HepG2 (cell line): Measurements from ENCODE around the gene TAOK3. TPM values are rescaled to one million over a fixed set of nuclear protein-coding genes. Genes with fewer than 3 reads are reported as not detected.

Experiments used
- FLYWCH1 ChIP-seq: sonication (generic); formaldehyde crosslinking; IDR thresholded peaks from 2 replicates; pipeline ENCODE4 v1.8.1; 2023; ENCODE audit warnings: mild to moderate bottlenecking, missing genetic modification reagents
- MED1 ChIP-seq: sonication (generic); formaldehyde crosslinking; IDR thresholded peaks from 2 replicates; pipeline ENCODE4 v1.4.0; 2020; ENCODE audit warnings: missing genetic modification reagents
- RXRA ChIP-seq: sonication (generic); formaldehyde crosslinking; IDR thresholded peaks from 2 replicates; pipeline ENCODE4 v1.5.1; 2020; ENCODE audit warnings: missing genetic modification reagents
- THAP11 ChIP-seq: IDR thresholded peaks from 2 replicates; pipeline ENCODE4 v1.6.1; 2016; ENCODE audit warnings: missing biosample characterization, missing genetic modification reagents
- ZBTB14 ChIP-seq: sonication (generic); formaldehyde crosslinking; IDR thresholded peaks from 2 replicates; pipeline ENCODE4 v1.4.0; 2020; ENCODE audit warnings: missing genetic modification reagents
- ZNF83 ChIP-seq: sonication (generic); formaldehyde crosslinking; IDR thresholded peaks from 2 replicates; pipeline ENCODE4 v1.4.0; 2020; ENCODE audit warnings: missing genetic modification reagents, mild to moderate bottlenecking, borderline replicate concordance
- polyA plus RNA-seq, 8 experiments: library from polyadenylated mRNA; depleted of rRNA in 3 of 8; stranded (reverse) in 7 of 8; unstranded in 1 of 8; fragments of >200 nt; fragmentation: Illumina TruSeq in 4 of 8; extraction: Trizol in 4 of 8; gene quantifications; 2 replicates each; pipeline versions ENCODE4 v1.2.1 to v1.2.3, GENCODE V29; 2011 to 2016; ENCODE audit warnings: low read depth in 4 of 8, missing spikeins in 1 of 8, mixed read lengths in 1 of 8; ENCODE audit not compliant: insufficient read depth in 1 of 8
- total RNA-seq, 5 experiments: library from RNA; depleted of rRNA; stranded (reverse); fragments of >200 nt; fragmentation: Illumina TruSeq; extraction: Trizol; gene quantifications; 2 replicates each; pipeline ENCODE4 v1.2.3, GENCODE V29; 2016; ENCODE audit warnings: low read depth in 1 of 5
- TF ChIP-seq, protein P1 (sequence below), 2 experiments: sonication (generic) in 1 of 2; formaldehyde crosslinking in 1 of 2; IDR thresholded peaks; 2 replicates each; pipeline versions ENCODE4 v1.4.0 to v1.6.1; 2018 to 2020; ENCODE audit warnings: missing genetic modification reagents in 2 of 2, borderline replicate concordance in 1 of 2, low read depth in 1 of 2, mild to moderate bottlenecking in 1 of 2, missing biosample characterization in 1 of 2
- TF ChIP-seq, protein P2 (sequence below): sonication (generic); formaldehyde crosslinking; conservative IDR thresholded peaks from 2 replicates; pipeline ENCODE4 v1.4.0; 2020; ENCODE audit warnings: missing genetic modification reagents
- TF ChIP-seq, protein P3 (sequence below): sonication (generic); formaldehyde crosslinking; conservative IDR thresholded peaks from 2 replicates; pipeline ENCODE4 v1.4.0; 2020; ENCODE audit warnings: mild to moderate bottlenecking, missing genetic modification reagents, moderate library complexity
- TF ChIP-seq, protein P4 (sequence below): sonication (generic); formaldehyde crosslinking; IDR thresholded peaks from 2 replicates; pipeline ENCODE4 v1.4.0; 2020; ENCODE audit warnings: missing genetic modification reagents

Gene TAOK3
- total and polyA plus RNA-seq, 2 of the 13 experiments (the other 11 are each of a cell fraction or from before 2014, with no cell fraction given), result 10.4 to 12.3 TPM

- TF ChIP-seq, protein P1, sequence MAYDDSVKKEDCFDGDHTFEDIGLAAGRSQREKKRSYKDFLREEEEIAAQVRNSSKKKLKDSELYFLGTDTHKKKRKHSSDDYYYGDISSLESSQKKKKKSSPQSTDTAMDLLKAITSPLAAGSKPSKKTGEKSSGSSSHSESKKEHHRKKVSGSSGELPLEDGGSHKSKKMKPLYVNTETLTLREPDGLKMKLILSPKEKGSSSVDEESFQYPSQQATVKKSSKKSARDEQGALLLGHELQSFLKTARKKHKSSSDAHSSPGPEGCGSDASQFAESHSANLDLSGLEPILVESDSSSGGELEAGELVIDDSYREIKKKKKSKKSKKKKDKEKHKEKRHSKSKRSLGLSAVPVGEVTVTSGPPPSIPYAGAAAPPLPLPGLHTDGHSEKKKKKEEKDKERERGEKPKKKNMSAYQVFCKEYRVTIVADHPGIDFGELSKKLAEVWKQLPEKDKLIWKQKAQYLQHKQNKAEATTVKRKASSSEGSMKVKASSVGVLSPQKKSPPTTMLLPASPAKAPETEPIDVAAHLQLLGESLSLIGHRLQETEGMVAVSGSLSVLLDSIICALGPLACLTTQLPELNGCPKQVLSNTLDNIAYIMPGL (CRISPR knock-in tag; IDR thresholded peaks at IDR 0.05; ENCODE audit: borderline replicate concordance in 1 of 2, low read depth in 1 of 2), result peak; percentile 48 to 77; a peak in 3 of 4 replicates
- TF ChIP-seq, protein P2, sequence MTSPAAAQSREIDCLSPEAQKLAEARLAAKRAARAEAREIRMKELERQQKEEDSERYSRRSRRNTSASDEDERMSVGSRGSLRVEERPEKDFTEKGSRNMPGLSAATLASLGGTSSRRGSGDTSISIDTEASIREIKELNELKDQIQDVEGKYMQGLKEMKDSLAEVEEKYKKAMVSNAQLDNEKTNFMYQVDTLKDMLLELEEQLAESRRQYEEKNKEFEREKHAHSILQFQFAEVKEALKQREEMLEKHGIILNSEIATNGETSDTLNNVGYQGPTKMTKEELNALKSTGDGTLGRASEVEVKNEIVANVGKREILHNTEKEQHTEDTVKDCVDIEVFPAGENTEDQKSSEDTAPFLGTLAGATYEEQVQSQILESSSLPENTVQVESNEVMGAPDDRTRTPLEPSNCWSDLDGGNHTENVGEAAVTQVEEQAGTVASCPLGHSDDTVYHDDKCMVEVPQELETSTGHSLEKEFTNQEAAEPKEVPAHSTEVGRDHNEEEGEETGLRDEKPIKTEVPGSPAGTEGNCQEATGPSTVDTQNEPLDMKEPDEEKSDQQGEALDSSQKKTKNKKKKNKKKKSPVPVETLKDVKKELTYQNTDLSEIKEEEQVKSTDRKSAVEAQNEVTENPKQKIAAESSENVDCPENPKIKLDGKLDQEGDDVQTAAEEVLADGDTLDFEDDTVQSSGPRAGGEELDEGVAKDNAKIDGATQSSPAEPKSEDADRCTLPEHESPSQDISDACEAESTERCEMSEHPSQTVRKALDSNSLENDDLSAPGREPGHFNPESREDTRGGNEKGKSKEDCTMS (CRISPR knock-in tag), result no peak
- peak; percentile 74 for TF ChIP-seq MED1 (CRISPR knock-in tag)
- no peak for TF ChIP-seq FLYWCH1 (CRISPR knock-in tag)
- TF ChIP-seq, protein P3, sequence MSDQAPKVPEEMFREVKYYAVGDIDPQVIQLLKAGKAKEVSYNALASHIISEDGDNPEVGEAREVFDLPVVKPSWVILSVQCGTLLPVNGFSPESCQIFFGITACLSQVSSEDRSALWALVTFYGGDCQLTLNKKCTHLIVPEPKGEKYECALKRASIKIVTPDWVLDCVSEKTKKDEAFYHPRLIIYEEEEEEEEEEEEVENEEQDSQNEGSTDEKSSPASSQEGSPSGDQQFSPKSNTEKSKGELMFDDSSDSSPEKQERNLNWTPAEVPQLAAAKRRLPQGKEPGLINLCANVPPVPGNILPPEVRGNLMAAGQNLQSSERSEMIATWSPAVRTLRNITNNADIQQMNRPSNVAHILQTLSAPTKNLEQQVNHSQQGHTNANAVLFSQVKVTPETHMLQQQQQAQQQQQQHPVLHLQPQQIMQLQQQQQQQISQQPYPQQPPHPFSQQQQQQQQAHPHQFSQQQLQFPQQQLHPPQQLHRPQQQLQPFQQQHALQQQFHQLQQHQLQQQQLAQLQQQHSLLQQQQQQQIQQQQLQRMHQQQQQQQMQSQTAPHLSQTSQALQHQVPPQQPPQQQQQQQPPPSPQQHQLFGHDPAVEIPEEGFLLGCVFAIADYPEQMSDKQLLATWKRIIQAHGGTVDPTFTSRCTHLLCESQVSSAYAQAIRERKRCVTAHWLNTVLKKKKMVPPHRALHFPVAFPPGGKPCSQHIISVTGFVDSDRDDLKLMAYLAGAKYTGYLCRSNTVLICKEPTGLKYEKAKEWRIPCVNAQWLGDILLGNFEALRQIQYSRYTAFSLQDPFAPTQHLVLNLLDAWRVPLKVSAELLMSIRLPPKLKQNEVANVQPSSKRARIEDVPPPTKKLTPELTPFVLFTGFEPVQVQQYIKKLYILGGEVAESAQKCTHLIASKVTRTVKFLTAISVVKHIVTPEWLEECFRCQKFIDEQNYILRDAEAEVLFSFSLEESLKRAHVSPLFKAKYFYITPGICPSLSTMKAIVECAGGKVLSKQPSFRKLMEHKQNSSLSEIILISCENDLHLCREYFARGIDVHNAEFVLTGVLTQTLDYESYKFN (CRISPR knock-in tag), result no peak; the same call in none of the 2 replicates
- TF ChIP-seq THAP11 (CRISPR knock-in tag), result peak; percentile 78
- TF ChIP-seq ZBTB14, result no peak
- TF ChIP-seq, protein P4, sequence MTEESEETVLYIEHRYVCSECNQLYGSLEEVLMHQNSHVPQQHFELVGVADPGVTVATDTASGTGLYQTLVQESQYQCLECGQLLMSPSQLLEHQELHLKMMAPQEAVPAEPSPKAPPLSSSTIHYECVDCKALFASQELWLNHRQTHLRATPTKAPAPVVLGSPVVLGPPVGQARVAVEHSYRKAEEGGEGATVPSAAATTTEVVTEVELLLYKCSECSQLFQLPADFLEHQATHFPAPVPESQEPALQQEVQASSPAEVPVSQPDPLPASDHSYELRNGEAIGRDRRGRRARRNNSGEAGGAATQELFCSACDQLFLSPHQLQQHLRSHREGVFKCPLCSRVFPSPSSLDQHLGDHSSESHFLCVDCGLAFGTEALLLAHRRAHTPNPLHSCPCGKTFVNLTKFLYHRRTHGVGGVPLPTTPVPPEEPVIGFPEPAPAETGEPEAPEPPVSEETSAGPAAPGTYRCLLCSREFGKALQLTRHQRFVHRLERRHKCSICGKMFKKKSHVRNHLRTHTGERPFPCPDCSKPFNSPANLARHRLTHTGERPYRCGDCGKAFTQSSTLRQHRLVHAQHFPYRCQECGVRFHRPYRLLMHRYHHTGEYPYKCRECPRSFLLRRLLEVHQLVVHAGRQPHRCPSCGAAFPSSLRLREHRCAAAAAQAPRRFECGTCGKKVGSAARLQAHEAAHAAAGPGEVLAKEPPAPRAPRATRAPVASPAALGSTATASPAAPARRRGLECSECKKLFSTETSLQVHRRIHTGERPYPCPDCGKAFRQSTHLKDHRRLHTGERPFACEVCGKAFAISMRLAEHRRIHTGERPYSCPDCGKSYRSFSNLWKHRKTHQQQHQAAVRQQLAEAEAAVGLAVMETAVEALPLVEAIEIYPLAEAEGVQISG (CRISPR knock-in tag), result peak; percentile 61
- TF ChIP-seq ZNF83 (CRISPR knock-in tag), result no peak
- no peak; the same call in 1 of the 2 replicates for TF ChIP-seq RXRA (CRISPR knock-in tag)
Observed at GRCh38 chr12:118372541-118373495, at the start of gene TAOK3 (continued).
